ENCODE results near the gene TFB1M. TPM values are rescaled to one million over a fixed set of nuclear protein-coding genes. Genes with fewer than 3 reads are reported as not detected.
"Not testable (repeated sequence)": the region's sequence is repeated elsewhere in the genome, so short reads cannot be mapped to it uniquely, and the experiment has no call there.

TFB1M gene
- total RNA-seq, 2 donors from 2014 or later = 10.7 to 14.1 TPM

GRCh38 chr6:155316419-155316818, 2.1 kb upstream of the TFB1M start:
- Histone ChIP-seq H3K27ac (no peak overlapping the region), H3K9me3 (no peaks in the 10 kb centered on the region), H3K4me1 (replicated peaks) (no peaks in the 10 kb centered on the region), H3K36me3 (no peaks in the 10 kb centered on the region), H3K27me3 (replicated peaks; ENCODE audit: insufficient read depth) (no peaks in the 10 kb centered on the region), H3K4me3 (no peak overlapping the region)
- DNase-seq (ENCODE audit: low spot score) = no peak
- TF ChIP-seq CTCF (IDR thresholded peaks at IDR 0.05) = no peak
- TF ChIP-seq POLR2A (IDR thresholded peaks at IDR 0.05) = no peak
- TF ChIP-seq POLR2AphosphoS5 (IDR thresholded peaks at IDR 0.05) = no peak
- intact Hi-C loops (cut with DNase I) = no loop called here
- 95% methylated on average over 1 of the region's 1 CpG for WGBS

GRCh38 chr6:155315516-155315871, 1.2 kb upstream of the TFB1M start:
- no peak for TF ChIP-seq CTCF (IDR thresholded peaks at IDR 0.05)
- no peak for TF ChIP-seq POLR2AphosphoS5 (IDR thresholded peaks at IDR 0.05)
- no peak for TF ChIP-seq POLR2A (IDR thresholded peaks at IDR 0.05)
- H3K9me3 ChIP-seq = no peaks in the 10 kb centered on the region
- H3K27ac ChIP-seq = peak overlapping the region in 1 of 2 donors; percentile 84
- no peaks in the 10 kb centered on the region for H3K27me3 ChIP-seq (replicated peaks; ENCODE audit: insufficient read depth)
- DNase-seq (ENCODE audit: low spot score) = no peak
- no peaks in the 10 kb centered on the region for H3K4me1 ChIP-seq (replicated peaks)
- 52% methylated on average over 3 of the region's 3 CpGs for WGBS
- no peaks in the 10 kb centered on the region for H3K36me3 ChIP-seq
- intact Hi-C loops (cut with DNase I) = no loop called here
- H3K4me3 ChIP-seq = no peak overlapping the region

GRCh38 chr6:155314773-155315515, 660 bp upstream of the TFB1M start:
- Histone ChIP-seq H3K4me3 (peak overlapping the region; percentile 58 to 71), H3K27ac (peak overlapping the region; percentile 81 to 84), H3K36me3 (no peaks in the 10 kb centered on the region), H3K4me1 (replicated peaks) (no peaks in the 10 kb centered on the region), H3K9me3 (no peaks in the 10 kb centered on the region), H3K27me3 (replicated peaks; ENCODE audit: insufficient read depth) (no peaks in the 10 kb centered on the region)
- no peak for TF ChIP-seq POLR2AphosphoS5 (IDR thresholded peaks at IDR 0.05)
- no peak for TF ChIP-seq CTCF (IDR thresholded peaks at IDR 0.05)
- TF ChIP-seq POLR2A (IDR thresholded peaks at IDR 0.05) = no peak
- DNase-seq (ENCODE audit: low spot score) = no peak
- WGBS = 6% methylated on average over 20 of the region's 20 CpGs
- intact Hi-C loops (cut with DNase I) = no loop called here

GRCh38 chr6:155313602-155314091, 637 bp downstream of the TFB1M start:
- peak overlapping the region; percentile 58 to 71 for H3K4me3 ChIP-seq
- H3K27me3 ChIP-seq (replicated peaks; ENCODE audit: insufficient read depth) = no peaks in the 10 kb centered on the region
- 2% methylated on average over 15 of the region's 15 CpGs for WGBS
- H3K9me3 ChIP-seq = no peaks in the 10 kb centered on the region
- DNase-seq (ENCODE audit: low spot score) = no peak
- no peaks in the 10 kb centered on the region for H3K36me3 ChIP-seq
- H3K27ac ChIP-seq = peak overlapping the region; percentile 81 to 84
- intact Hi-C loops (cut with DNase I) = no loop called here
- H3K4me1 ChIP-seq (replicated peaks) = no peaks in the 10 kb centered on the region
- no peak for TF ChIP-seq POLR2A (IDR thresholded peaks at IDR 0.05)
- no peak for TF ChIP-seq POLR2AphosphoS5 (IDR thresholded peaks at IDR 0.05)
- no peak for TF ChIP-seq CTCF (IDR thresholded peaks at IDR 0.05)

GRCh38 chr6:155312950-155313349, 1.3 kb downstream of the TFB1M start:
- H3K27me3 ChIP-seq (replicated peaks; ENCODE audit: insufficient read depth); H3K4me3 ChIP-seq; H3K4me1 ChIP-seq (replicated peaks); intact Hi-C loops (cut with DNase I); H3K27ac ChIP-seq; DNase-seq (ENCODE audit: low spot score); H3K9me3 ChIP-seq; H3K36me3 ChIP-seq: not testable (repeated sequence)
- WGBS = 88% methylated on average over 7 of the region's 7 CpGs
